Colonic mucosa (tissue), 4 donors: ENCODE results near the gene SS18. TPM values are rescaled to one million over a fixed set of nuclear protein-coding genes. Genes with fewer than 3 reads are reported as not detected.

ENCODE experiments used
- DNase-seq: peaks from one replicate; pipeline ENCODE4 v3.0.0-alpha.2; 2020
- H3K27ac ChIP-seq: fragments of 200-600 bp; one replicate; pipeline ENCODE4 v1.8.0; 2021
- H3K27me3 ChIP-seq: fragments of 200-600 bp; one replicate; pipeline ENCODE4 v1.8.0; 2021
- H3K36me3 ChIP-seq: fragments of 200-600 bp; one replicate; pipeline ENCODE4 v1.8.0; 2021
- H3K4me1 ChIP-seq: fragments of 200-600 bp; one replicate; pipeline ENCODE4 v1.8.0; 2021; ENCODE audit warnings: mild to moderate bottlenecking
- H3K4me3 ChIP-seq: fragments of 200-600 bp; one replicate; pipeline ENCODE4 v1.8.0; 2021
- H3K9ac ChIP-seq, 2 donors: one replicate each; pipeline ENCODE4 v1.7.0; 2013; ENCODE audit warnings: control low read depth in 2 of 2, low read depth in 2 of 2, low read length in 2 of 2
- H3K9me3 ChIP-seq: fragments of 200-600 bp; one replicate; pipeline ENCODE4 v1.8.0; 2021
- intact Hi-C: fragments of 100-400 bp; cut with DNase I; formaldehyde crosslinking; loops from one replicate; pipeline ENCODE4 v1.14.1; 2022
- total RNA-seq, 2 donors: library from RNA; stranded (reverse); fragmentation: NEBNext Ultra II Directional in 1 of 2; extraction: Animal tissue kit (Norgen Biotek cat#: 25700) in 1 of 2; gene quantifications; one replicate each; pipeline ENCODE4 v1.2.1, GENCODE V29; 2021
- TF ChIP-seq, protein P1 (sequence below): fragments of 200-600 bp; IDR thresholded peaks from one replicate; pipeline ENCODE4 v1.8.0; 2022; ENCODE audit warnings: antibody characterized with exemption, mild to moderate bottlenecking
- donor health status: healthy.
- donor health status: DM: no; HTN: no; CAD: no.
- donor health status: DM: no; HTN: no; CAD: no.

The SS18 gene
- total RNA-seq, 2 donors from 2014 or later: 41.9 to 43.9 TPM

- H3K4me1 ChIP-seq: no peaks in the 10 kb centered on the region
- no peak overlapping the region for H3K9ac ChIP-seq
- no peaks in the 10 kb centered on the region for H3K9me3 ChIP-seq
- H3K4me3 ChIP-seq: no peak overlapping the region
- intact Hi-C loops: loop anchor here (10.0 kb wide), 1 partner anchor 127 kb away; the partner anchor contains the start of gene TAF4B
- no peak for DNase-seq
- TF ChIP-seq, protein P1, sequence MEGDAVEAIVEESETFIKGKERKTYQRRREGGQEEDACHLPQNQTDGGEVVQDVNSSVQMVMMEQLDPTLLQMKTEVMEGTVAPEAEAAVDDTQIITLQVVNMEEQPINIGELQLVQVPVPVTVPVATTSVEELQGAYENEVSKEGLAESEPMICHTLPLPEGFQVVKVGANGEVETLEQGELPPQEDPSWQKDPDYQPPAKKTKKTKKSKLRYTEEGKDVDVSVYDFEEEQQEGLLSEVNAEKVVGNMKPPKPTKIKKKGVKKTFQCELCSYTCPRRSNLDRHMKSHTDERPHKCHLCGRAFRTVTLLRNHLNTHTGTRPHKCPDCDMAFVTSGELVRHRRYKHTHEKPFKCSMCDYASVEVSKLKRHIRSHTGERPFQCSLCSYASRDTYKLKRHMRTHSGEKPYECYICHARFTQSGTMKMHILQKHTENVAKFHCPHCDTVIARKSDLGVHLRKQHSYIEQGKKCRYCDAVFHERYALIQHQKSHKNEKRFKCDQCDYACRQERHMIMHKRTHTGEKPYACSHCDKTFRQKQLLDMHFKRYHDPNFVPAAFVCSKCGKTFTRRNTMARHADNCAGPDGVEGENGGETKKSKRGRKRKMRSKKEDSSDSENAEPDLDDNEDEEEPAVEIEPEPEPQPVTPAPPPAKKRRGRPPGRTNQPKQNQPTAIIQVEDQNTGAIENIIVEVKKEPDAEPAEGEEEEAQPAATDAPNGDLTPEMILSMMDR: no peak
- H3K27me3 ChIP-seq: no peaks in the 10 kb centered on the region
- H3K27ac ChIP-seq: no peak overlapping the region
- H3K36me3 ChIP-seq: no peaks in the 10 kb centered on the region
Observed at GRCh38 chr18:26097563-26097962, 7.2 kb upstream of the SS18 start.

GRCh38 chr18:26096852-26097251 lies 6.4 kb upstream of the SS18 start:
- H3K27ac ChIP-seq: no peak overlapping the region
- intact Hi-C loops: loop anchor here (10.0 kb wide), 1 partner anchor 128 kb away; the partner anchor contains the start of gene TAF4B

GRCh38 chr18:26091047-26091630 lies 726 bp upstream of the SS18 start:
- Histone ChIP-seq H3K27me3 (no peaks in the 10 kb centered on the region), H3K4me3 (peak overlapping the region; percentile 73), H3K27ac (peak overlapping the region; percentile 95), H3K9me3 (no peaks in the 10 kb centered on the region), H3K9ac (peak overlapping the region; percentile 76 to 94), H3K4me1 (peaks cover 7% of the 10 kb centered on the region), H3K36me3 (no peaks in the 10 kb centered on the region)
- peak; percentile 74 for DNase-seq
- TF ChIP-seq, protein P1: no peak
- intact Hi-C loops: loop anchor here (10.0 kb wide), 1 partner anchor 134 kb away; the partner anchor contains the start of gene TAF4B

More at GRCh38 chr18:26096852-26097251, 6.4 kb upstream of the SS18 start:
- H3K9ac ChIP-seq: no peak overlapping the region
- H3K9me3 ChIP-seq: no peaks in the 10 kb centered on the region
- H3K4me1 ChIP-seq: no peaks in the 10 kb centered on the region
- TF ChIP-seq, protein P1: no peak
- DNase-seq: no peak
- no peak overlapping the region for H3K4me3 ChIP-seq
- no peaks in the 10 kb centered on the region for H3K36me3 ChIP-seq
- H3K27me3 ChIP-seq: no peaks in the 10 kb centered on the region

DNA sequence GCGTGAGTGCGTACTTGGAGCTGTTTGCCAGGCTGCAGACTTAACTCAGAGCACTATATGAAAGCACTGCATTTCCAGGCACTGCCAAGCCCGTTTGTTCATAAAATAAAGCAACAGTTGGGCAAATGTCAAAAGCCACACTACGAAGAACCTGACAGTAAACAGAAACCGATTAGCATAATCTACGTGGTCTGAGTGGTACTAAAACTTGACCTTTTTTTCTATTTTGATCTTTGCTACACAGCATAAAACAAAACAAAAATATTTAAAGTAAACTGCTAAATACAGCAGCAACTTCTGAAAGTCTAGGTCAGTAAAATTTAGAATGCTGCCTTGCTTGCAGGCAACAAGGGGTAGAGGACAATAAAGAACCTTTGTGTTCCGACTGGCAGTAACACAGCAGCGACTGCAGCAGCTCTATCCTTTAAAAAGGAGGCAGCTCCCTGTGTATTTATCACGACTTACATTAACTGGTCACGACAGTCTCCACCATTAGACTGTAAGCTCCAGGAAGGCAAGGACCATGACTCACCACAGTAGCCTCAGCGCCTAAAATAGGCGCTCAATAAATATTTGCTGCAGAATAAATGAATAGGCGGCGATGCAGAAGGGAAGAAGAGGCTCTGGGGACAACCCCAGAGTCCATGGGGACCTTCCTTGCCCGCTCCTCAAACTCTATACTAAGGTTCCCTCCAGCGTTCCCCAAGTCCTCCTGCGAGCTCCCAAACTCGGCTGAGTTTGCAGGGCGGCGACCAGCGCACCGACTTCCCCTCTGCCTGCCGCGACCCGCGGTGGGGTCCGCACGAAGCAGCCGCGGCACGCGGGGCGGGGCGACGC lies 902 bp downstream of the SS18 start:
- Histone ChIP-seq H3K27me3 (no peaks in the 10 kb centered on the region), H3K9ac (peak overlapping the region; percentile 94 to 95), H3K36me3 (no peaks in the 10 kb centered on the region), H3K4me1 (peaks cover 7% of the 10 kb centered on the region), H3K4me3 (peak overlapping the region; percentile 73), H3K9me3 (no peaks in the 10 kb centered on the region), H3K27ac (peak overlapping the region; percentile 95)
- peak; percentile 21 for DNase-seq
- intact Hi-C loops: loop anchor here (10.0 kb wide), 1 partner anchor 135 kb away; the partner anchor contains the start of gene TAF4B
- TF ChIP-seq, protein P1: no peak

DNA sequence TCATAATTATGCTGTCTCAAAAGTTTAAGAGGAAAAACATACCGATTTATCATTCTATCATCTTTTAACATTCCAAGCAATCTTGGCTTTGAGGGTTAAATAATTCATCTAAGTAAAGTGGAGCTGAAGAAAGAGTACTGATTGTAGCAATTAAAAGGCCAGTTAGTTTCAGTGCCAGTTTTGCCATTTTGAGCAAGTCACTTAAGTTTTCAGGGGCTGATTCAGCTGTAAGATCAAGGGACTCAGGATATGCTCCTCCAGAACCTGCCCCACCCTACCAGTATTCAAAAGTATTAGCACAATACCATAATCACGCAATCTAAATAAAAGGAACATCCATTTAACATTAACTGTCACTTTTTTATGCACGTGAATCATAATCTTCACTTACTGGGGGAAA lies 1.9 kb downstream of the SS18 start:
- no peaks in the 10 kb centered on the region for H3K36me3 ChIP-seq
- H3K4me3 ChIP-seq: no peak overlapping the region
- no peaks in the 10 kb centered on the region for H3K27me3 ChIP-seq
- no peak for DNase-seq
- no peak overlapping the region for H3K9ac ChIP-seq
- intact Hi-C loops: no loop called here
- peaks cover 7% of the 10 kb centered on the region for H3K4me1 ChIP-seq
- TF ChIP-seq, protein P1: no peak
- H3K27ac ChIP-seq: no peak overlapping the region
- H3K9me3 ChIP-seq: no peaks in the 10 kb centered on the region
